ENCODE data around the gene TCF7L2.
A peak's percentile ranks its signal among the peaks of the same experiment; 100 is the strongest.
"Not testable (repeated sequence)": the region's sequence is repeated elsewhere in the genome, so short reads cannot be mapped to it uniquely, and the experiment has no call there.

TCF7L2 gene

DNA sequence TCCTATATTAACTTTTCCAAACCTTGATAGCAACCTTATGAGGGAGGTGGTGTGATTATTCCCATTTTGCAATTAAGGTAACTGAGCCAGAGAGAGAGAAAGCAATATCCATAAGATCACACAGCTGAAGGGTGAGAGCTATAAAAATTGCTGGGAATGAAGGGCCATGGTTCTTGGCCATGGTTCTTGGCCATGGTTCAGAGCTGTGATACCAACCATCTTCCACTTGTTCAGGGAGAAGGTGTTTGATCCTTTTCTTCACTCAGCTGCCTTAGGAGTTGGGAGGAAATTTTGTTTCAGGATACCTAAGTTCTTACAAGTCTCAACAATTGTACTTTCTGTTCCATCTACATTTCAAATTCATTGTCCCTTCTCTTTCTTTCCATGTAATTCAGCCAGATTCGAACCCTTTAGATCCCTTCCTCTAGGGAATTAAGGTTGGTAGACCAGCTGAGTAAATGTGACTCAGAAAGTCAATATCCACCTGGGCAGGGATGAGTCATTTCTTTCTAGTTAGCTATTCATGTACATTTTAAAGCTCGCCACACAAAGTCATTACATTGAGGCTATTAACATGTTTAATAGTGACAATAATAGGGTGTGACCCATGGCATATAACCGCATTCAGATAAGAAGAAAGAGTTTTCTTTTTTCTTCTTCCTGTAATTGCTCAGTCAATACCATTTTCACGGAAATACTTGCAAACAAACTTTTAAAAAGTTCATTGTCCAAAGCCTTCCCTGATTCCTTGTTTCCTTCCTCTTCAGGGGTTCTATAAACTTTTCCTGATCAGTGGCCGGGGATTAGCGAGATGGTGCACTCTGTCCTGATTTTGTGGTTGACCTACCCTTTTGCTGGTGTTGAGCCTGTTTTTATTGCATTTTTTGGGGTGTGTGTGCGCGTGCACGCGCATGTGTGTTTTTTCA is 143.4 kb downstream of the TCF7L2 start:
- no peak for DNase-seq (ENCODE audit: low read depth in 2 of 2)

DNA sequence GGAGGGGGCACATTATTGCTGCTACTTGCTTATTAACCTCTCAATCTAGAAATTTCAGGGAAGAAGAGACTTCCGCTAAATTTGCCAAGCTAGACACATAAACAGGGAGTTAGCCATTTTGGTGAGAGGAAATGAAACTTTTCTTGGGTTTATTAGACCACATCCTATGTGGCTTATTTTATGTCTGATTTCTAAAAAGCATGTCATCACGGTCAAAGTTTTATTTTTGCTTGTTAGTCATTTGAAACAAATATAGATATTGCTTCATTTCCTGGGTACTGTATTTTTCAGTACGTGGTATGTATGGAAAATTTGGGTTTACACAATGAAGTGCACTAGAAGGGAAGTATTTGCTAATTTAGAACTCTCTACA is 144.1 kb downstream of the TCF7L2 start:
- DNase-seq (ENCODE audit: low read depth in 2 of 2) = no peak

DNA sequence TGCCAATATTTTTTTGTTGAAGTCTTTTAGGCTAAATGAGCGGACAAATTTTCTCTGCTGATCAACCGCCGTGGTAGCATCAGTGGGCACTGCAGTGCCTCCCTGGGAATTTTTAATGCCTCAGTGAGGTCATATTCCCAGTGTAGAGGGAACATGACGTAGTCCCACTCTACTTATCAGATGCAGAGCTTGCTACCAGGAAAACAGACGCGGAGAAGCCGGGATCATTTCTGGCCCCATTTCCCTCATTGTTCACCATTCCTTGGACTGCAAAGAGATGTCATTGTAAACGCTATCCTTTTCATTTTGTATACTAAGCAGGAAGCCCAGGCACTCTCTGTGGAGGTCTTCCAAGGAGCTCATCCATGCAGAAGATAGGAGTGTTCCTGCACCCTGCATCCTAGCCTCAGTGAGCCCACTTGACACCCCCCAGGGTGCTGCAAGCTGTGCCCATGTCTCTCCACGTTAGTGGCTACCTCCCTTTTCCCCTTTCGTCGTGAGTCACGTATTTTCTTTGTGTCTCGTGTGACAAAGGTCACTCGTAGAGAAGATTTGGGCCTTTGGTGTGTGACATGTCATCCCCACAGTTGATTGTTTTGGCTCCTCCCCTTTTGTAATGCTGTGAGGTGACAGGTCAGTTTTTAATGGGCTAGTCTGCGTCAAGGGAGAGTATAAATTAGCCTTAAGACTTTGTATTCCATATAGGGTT is 145.5 kb downstream of the TCF7L2 start:
- no peak for DNase-seq (ENCODE audit: low read depth in 2 of 2)

DNA sequence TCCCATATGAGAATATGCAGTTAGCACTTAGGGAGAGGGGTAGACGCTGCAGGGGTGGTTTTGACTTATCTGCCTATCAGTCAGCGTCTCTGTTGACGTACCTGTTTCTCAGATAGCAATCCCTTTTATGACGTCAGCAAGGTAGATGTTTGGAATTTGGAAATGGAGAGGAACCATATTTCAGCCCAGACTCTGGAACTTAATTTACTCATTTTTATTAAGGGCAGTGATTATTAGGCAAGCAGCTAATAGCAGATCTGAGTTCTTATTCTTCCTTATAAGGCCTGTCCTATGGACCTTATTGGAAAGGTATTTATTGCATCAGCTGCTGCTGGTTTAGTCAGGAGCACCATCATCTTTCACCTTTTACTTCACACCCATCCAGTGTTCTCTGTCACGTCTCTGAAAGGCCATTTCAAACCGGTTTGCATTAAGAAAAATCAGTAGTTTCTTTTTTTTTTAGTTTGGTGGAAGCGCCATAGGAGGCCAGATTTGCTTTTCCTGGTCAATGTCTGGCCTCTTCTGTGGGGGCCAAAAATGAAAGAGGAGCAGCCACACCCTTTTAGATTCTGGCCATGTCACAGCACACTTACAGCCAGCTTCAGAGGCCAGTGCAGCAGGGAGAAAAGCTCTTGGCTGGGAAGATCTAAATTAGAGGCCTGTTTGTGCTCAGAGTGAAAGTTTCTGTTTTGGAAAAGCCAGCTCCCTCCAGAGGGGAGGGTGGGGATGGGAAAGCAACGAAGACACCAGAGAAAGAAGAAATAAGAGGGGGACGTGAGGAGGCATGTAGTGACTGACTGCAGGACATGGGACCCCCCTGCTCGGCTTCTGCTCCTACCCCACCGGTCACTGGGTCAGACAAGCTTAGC is 146.3 kb downstream of the TCF7L2 start:
- DNase-seq (ENCODE audit: low read depth in 2 of 2) = no peak

DNA sequence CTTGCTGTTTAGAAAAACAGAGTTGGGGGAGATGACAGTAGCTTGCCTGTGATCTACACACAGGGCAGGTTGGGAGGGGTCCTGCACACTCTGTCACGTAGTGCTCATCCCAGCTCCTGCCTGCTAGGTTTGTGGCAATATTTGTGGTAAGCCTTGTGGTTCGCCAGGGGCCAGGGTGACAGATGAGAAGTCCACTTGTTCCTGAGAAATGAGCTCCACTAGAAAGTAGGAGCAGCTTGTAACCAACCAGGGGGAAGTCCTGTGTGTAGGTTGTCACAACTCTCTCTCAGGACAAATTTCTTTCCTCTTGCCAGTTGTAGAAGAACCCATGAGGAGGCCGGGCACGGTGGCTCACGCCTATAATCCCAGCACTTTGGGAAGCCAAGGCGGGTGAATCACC is 147.0 kb downstream of the TCF7L2 start:
- no peak for DNase-seq (ENCODE audit: low read depth in 2 of 2)

DNA sequence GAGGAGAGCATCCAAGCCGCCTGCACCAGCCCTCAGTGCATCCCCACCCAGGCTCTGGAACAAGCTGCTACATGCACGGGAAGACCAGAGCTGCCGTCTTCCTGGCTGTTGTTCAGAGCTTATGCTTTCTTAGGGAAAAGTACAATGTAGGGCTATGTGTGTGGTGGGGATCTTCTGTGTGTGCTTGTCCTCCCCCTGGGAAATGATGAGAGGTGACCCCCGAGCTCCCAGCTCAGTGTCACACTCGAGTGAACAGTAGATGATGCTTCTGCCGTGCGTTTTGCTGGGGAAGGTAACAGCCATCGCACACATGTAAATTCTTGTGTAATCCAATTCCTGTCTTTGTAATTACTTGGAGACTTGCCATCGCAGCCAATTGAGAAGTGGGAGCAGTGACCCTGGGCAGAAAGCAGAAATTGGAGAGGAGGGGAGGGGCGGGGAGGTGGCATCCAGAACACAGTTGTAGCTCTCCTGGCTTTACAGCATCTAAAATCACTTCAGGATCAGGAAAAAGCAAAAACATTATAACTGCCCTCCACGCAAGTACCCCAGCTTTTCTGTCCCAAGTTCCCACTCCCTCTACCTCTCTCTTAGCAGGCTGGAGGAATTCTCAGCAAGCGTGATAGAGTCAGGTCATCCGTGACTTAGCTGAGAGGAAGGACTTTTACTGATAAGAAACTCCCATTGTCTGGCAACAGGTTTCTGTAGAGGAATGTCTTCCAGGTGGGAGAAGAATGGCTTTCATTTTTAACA is 149.6 kb downstream of the TCF7L2 start:
- no peak for DNase-seq (ENCODE audit: low read depth in 2 of 2)

DNA sequence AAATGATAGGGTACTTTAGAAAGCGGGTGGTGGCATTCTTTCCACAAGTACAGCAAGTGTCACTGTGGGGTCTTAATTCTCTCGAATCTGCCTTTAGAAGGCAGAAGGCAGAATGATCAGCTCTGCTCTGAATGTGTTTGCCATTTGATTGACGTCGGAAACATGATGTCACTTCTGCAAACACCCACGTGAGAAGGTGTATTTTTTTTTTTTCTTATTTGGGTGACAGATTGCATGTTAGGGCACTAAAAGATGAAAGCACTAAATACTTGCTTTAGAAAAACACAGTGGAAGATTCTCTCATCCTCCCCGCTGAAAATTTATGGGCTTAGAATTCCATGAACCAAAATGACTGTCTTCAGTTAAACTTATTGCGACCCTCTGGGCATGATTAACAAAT is 150.2 kb downstream of the TCF7L2 start:
- no peak for DNase-seq (ENCODE audit: low read depth in 2 of 2)

DNA sequence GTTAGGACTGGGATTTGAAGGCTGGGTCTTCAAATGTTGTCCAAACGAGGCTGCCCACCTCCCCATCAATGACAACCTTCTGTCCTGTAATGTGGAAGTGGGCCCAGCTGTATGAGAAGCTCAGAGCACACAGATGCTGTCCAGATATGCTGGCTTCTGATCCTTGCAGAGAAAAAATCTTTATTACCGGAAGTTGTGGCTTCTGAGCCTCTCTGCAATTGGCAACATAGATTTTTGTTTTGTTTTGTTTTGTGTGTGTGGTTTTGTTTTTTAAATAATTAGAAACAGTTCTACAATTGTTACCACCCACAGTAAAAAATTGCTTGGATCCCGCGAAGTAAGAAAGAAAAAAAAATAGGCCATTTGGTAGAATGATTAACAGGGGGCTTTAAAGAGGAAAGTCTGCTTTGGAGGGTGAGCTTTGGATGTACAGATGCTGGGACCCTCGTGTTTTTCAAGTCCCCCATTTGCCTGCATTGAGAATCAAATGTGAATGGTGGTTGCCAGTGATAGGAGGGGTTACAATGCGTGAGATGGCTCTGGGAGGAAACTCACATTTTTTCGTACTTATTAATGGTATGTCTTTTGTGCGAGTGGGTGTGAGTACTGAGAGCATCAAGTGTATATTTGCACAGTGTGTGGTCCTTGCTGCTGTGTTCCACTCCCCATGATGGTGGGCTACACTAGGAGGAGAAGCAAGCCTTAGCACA is 153.2 kb downstream of the TCF7L2 start:
- DNase-seq (ENCODE audit: low read depth in 2 of 2) = peak; percentile 54 to 60

DNA sequence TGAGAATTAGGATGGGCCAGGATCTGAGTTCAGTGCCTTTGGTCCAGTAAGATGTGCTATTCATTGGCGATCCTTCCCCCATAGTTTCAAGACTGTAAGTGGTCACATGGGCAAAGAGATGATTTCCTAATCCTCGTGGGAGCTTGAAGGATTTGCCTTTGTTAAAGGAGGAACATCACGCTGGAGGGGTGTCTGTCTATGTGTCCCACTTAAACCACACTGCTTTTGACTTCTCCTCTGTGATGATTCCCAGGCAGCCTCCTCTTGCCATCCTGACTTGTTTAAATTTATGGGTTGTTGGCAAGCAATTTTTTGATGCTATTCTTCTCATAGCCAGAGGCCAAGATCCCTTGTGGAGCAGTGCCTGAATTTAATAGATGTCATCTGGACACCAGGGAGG is 154.0 kb downstream of the TCF7L2 start:
- no peak for DNase-seq (ENCODE audit: low read depth in 2 of 2)

DNA sequence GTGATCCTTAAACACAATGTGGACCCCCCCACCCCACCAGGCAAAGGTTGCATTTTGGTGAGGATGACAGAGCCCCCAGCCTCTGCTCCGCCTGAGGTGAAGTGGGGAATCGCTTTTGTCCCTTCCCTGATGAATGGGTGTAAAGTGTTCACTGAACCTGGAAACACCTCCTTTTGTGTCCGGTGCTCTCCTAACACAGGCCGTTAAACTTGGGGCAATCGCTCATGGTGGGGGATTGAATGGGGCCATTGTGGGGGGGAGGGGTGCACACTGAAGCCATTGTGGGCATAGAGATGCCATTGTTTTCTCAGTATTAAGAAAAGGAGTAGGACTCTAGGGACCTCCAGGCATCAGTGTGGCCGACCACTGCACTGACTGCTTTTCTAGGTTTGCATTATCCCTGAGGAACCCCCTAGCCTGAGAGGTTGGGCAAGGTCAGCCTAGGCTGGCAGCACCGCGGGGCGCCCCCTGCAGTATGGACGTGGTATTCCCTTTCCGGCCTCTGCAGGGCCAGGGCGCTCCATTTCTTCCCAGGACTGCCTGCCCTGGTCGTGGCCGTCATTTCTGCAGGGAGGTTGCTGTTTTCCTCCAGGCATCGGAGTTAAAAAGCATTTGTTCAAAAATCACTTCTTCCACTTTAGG is 158.3 kb downstream of the TCF7L2 start:
- DNase-seq (ENCODE audit: low read depth in 2 of 2) = no peak

DNA sequence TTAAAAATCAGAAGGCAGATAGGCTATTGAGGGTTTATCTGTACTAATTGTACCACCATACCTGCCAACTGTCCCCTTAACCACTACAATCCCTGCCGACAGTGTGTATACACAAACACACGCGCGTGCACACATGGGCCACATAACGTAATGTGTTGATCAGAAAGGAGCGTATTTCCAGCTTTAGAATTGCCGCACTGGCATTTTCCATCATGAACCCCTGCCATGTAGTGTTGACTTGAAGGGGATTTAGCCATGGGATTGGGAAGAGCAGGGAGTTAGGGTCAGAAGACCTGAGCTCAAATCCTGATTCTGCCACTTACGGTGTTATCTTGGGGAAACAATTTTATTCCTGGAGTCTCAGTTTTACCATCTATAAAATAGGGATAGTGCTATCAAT is 158.9 kb downstream of the TCF7L2 start:
- DNase-seq (ENCODE audit: low read depth in 2 of 2) = no peak

DNA sequence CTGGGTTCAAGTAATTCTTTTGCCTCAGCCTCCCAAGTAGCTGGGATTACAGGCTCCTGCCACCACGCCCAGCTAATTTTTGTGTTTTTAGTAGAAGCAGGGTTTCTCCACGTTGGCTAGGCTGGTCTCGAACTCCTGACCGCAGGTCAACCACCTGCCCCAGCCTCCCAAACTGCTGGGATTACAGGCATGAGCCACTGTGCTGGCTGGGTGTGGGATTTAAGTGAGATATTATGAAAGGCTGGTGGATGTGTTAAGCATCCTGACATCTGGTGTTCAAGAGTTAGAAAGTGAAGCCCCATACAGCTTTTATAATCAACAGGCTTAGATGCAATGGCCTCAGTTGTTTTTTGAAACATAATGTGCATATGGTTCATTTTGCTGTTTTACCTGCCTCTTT is 159.4 kb downstream of the TCF7L2 start:
- not testable (repeated sequence) for DNase-seq (ENCODE audit: low read depth in 2 of 2)

DNA sequence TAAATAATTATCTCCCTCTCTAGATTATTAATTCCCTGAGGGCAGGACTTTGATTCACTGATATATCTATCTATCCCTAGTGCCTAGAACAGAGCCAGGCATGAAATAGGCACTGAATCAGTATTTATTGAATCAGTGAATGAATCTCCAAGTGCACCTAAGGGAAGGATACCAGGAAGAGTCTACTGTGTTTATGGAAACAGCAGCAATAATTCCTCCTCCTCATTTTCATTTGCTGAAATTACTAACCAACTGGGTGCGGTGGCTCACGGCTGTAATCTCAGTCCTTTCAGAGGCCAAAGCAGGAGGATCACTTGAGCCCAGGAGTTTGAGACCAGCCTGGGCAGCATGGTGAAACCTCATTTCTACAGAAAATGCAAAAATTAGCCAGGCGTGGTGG is 161.2 kb downstream of the TCF7L2 start:
- DNase-seq (ENCODE audit: low read depth in 2 of 2) = no peak

DNA sequence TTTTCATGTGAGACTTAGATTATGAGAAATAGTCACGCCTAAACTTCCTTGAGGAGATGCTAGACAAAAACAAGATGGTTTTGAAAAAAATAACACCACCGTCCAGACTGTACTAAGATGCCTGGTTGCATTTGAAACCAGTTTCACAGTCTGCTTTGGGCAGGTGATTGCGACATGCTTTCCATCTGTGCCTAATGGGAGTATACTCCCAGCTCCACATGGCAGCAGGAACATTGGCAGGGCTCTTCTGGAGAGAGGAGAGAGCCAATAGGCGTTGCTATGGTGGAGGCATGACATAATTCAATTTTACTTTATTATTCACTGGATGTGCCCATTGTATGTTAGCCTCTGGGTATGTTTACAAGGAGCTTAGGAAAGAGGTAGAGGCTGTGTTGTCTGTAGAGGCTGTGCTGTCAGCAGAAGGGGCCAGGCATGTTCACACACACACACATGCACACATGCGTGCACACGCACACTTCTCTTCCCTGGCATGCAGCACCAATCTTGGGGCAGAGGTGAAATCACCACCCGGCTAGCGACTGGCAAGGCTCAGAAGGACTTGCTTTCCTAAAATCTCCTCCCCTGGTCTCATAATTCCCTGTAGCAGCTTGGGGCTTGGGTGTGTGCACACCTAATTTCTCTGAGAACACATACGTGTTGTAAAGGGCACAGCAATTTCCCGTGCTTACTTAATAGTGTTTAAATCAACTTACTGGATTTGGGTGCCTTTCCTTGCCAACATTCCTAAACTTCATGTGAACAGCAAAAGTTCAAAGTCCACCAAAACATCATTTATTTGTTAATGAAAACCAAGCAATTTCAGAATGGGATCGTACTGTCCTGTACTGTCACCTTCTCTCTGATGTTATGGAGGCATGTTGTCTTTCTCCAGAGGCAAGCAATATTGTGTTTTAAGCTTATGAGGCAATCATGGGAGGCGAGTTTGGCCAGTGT is 162.1 kb downstream of the TCF7L2 start:
- DNase-seq (ENCODE audit: low read depth in 2 of 2) = no peak

DNA sequence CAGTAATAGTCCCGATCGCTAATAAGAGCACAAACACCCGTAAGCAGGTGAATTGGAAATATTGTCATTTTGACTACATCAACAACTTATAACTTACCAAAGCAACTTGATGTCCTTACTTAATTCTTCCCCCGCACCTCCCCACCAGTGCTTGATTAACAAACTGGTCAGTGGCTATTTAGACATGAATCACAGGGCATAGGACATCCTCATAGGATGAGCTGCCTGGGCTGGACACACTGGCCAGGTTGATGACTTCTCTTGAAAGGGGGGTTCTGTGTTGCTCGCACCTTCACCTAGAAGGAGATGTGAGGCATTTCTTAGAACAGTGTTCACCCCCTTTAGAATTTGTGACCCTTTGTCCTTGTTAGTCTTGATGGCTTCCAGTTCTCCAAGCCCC is 163.2 kb downstream of the TCF7L2 start:
- no peak for DNase-seq (ENCODE audit: low read depth in 2 of 2)

DNA sequence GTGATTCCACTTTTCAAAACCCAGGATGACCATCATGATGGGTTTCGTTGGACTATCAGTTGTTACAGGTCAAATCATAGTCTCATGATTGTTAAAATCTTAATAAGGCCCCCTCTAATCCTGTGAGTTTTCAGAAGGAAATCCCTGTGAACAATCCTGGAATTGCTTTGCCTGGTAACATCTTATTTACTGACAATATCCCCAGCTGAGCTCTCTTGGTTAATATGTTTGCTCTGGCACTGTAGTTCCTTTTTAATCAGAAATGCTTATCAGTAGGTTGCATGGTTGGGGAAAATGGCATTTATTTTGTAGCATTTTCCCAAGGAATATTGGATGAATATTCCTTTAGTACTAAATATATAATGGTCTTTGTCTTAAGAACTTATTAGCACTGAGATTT is 163.9 kb downstream of the TCF7L2 start:
- no peak for DNase-seq (ENCODE audit: low read depth in 2 of 2)

DNA sequence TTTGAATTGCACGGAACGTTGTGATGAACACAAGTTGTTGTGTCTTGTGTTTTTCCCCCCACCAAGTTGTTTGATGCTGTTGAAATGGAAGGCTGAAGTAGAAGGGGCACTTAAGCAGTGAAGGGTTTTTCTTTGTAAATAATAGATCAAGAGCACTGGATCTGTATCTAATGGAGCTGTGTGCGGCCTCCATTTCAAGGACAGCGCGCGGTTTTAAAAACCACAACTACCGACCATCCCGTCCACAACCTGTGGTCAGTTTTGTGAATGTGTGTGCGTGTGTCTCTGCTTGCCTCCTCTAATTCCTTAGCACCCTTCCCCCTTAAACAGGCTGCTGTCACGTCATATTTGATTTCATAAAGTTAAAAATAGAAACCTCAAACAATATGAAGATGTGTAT is 165.5 kb downstream of the TCF7L2 start:
- DNase-seq (ENCODE audit: low read depth in 2 of 2) = no peak

DNA sequence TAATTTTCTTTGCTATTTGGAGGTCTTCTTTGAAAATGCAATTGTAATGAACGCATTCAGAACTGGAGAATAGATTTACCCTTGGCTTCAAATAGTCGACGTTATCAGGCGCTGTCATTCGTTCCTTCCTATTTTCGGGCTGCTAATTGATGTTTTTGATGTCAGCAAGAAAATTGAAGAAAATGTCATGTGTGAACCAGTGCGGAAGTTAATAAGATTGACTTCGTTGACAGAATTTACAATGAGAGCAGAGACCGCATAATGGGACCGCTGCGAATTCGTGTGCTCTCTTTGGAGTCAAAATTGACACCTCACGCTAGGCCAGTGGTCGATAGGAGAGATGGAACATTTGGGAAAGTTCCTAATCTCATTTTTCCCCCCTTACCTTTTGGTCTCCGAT is 168.8 kb downstream of the TCF7L2 start:
- DNase-seq (ENCODE audit: low read depth in 2 of 2) = no peak

DNA sequence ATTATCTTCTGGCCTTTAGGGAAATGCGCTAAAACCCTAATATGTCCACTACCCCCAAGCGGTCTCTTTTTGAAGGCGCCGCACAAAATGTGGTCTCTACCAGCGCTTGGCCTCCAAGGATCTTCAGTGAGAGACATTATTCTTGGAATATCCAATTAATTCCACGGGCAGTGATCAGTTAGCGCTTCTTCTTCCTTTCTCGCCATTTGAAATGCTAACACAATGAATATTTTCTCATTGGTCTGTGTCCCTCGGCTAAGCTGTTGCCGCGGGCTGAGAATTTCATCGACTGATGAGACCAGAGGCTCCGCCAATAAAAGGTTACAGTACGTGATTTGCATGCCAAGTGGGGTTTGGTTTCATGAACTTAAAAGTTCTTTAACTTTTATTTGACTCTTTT is 169.8 kb downstream of the TCF7L2 start:
- no peak for DNase-seq (ENCODE audit: low read depth in 2 of 2)

Measured in fibroblast of skin of left biceps (primary cell).